Kidney epithelial cell (primary cell): Measurements from ENCODE around the gene SLC22A1. TPM values are rescaled to one million over a fixed set of nuclear protein-coding genes. Genes with fewer than 3 reads are reported as not detected.

ENCODE experiments used
- DNase-seq: peaks from one replicate; pipeline ENCODE4 v3.0.0-alpha.2; 2010; ENCODE audit warnings: low read depth
- H3K27me3 ChIP-seq: 2 replicates; pipeline ENCODE4 v1.6.0; 2011; ENCODE audit warnings: low read length; ENCODE audit not compliant: control insufficient read depth, insufficient read depth
- H3K36me3 ChIP-seq: 2 replicates; pipeline ENCODE4 v1.5.1; 2011; ENCODE audit warnings: low read length; ENCODE audit not compliant: control insufficient read depth, insufficient read depth
- H3K4me3 ChIP-seq: 2 replicates; pipeline ENCODE4 v1.5.1; 2011; ENCODE audit warnings: low read depth, mild to moderate bottlenecking, control low read depth, low read length
- total RNA-seq: library from RNA; depleted of rRNA; stranded (reverse); fragments of >200 nt; gene quantifications from 2 replicates; pipeline ENCODE4 v1.2.3, GENCODE V29; 2015
- TF ChIP-seq, protein P1 (sequence below): IDR thresholded peaks from 2 replicates; pipeline ENCODE4 v1.5.1; 2011; ENCODE audit warnings: mild to moderate bottlenecking, moderate library complexity, low read length, control low read depth, inconsistent platforms; ENCODE audit not compliant: insufficient read depth, poor library complexity, severe bottlenecking

The SLC22A1 gene
- total RNA-seq, 1 donor from 2014 or later = 1.3 TPM

DNA sequence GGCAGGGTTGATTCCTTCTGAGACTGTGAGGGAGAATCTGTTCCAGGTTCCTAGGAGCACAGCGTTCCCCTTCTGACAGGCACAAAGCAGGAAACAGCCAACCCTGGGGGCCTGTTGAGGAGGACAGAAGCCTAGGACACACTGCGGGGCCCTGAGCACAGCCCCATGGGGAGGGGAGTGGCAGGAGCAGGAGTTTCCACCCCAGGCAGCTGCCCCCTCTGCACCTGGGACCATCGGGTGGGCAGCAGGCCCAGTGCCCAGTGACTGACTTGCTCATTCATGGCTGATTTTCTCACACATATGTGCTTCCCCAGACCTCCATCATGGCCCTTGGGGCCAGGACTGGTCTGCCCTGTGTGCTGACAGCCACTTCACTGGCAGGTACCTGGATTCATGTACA lies 6.2 kb upstream of the SLC22A1 start:
- Histone ChIP-seq H3K4me3 (no peak overlapping the region), H3K27me3 (no peaks in the 10 kb centered on the region), H3K36me3 (no peaks in the 10 kb centered on the region)
- TF ChIP-seq, protein P1, sequence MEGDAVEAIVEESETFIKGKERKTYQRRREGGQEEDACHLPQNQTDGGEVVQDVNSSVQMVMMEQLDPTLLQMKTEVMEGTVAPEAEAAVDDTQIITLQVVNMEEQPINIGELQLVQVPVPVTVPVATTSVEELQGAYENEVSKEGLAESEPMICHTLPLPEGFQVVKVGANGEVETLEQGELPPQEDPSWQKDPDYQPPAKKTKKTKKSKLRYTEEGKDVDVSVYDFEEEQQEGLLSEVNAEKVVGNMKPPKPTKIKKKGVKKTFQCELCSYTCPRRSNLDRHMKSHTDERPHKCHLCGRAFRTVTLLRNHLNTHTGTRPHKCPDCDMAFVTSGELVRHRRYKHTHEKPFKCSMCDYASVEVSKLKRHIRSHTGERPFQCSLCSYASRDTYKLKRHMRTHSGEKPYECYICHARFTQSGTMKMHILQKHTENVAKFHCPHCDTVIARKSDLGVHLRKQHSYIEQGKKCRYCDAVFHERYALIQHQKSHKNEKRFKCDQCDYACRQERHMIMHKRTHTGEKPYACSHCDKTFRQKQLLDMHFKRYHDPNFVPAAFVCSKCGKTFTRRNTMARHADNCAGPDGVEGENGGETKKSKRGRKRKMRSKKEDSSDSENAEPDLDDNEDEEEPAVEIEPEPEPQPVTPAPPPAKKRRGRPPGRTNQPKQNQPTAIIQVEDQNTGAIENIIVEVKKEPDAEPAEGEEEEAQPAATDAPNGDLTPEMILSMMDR = no peak
- no peak for DNase-seq

DNA sequence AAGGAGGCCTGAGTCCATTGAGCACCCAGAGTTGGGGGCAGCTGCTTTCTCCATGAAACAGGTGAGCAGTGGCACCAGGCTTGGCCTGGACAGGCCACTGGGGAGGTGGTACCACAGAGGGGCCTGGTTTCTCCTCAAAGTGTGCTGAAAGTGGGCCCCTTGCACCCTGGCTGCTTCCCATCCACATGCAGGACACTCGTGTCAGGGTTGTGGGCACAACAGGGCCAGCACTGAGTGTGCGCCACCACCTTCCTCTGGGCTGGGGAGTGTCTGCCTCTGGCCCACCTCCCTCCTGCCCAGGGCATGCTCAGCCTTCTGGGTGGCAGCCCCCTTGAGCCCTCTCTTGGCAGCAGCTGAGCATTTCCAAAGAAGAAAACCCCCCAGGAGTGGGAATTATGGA lies 5.2 kb upstream of the SLC22A1 start:
- H3K4me3 ChIP-seq = no peak overlapping the region
- TF ChIP-seq, protein P1 = no peak
- no peaks in the 10 kb centered on the region for H3K36me3 ChIP-seq
- DNase-seq = no peak
- no peaks in the 10 kb centered on the region for H3K27me3 ChIP-seq

DNA sequence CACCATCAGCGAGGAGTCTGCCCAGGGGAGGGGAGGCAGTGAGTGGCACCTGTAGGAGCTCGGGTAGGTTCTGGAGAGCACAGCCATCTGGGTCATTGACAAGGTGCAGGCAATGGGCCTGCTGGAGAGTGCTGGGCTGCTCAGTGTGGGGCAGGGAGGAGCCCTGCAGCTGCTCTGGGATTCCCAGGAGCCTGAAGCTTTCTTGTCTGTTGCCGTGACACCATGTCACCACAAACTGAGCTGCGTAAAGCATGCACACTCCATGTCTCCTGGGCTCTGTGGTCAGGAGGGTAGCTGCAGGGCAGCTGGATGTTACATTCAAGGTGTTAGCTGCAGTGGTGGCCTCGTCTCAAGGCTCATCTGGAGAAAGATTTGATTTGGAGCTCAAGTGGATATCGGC lies 4.5 kb upstream of the SLC22A1 start:
- Histone ChIP-seq H3K27me3 (no peaks in the 10 kb centered on the region), H3K4me3 (no peak overlapping the region), H3K36me3 (no peaks in the 10 kb centered on the region)
- DNase-seq = no peak
- TF ChIP-seq, protein P1 = no peak

DNA sequence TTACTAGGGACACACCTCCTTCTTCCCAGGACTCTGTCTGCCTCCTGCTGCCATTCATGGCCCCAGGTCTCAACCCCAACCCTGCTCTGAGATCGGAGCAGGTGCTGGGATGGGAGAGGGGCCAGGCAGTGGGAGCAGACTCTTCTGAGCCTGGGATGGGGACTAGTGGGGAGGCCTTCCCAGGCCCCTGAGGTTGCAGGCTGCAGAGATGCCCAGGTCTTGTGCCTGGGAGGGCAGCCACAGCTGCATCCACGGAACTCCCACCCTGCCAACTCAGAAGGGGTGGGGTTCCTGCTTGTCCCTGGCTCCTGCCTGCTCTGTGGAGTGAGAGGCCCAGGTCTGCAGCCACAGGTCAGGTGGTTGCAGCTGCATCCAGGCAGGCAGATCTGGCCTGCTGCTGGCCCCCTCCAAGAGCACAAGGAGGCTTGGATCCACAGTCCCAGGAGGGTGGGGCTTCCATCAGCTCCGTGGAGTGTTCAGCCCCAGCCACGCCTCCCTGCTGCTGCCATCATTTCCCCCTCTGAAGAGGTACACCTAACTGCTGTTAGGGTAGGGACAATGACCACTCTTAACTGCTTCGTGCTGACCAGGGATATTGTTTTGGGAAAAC lies 2.9 kb upstream of the SLC22A1 start:
- DNase-seq = no peak
- H3K27me3 ChIP-seq = no peaks in the 10 kb centered on the region
- H3K36me3 ChIP-seq = no peaks in the 10 kb centered on the region
- TF ChIP-seq, protein P1 = no peak
- H3K4me3 ChIP-seq = no peak overlapping the region

DNA sequence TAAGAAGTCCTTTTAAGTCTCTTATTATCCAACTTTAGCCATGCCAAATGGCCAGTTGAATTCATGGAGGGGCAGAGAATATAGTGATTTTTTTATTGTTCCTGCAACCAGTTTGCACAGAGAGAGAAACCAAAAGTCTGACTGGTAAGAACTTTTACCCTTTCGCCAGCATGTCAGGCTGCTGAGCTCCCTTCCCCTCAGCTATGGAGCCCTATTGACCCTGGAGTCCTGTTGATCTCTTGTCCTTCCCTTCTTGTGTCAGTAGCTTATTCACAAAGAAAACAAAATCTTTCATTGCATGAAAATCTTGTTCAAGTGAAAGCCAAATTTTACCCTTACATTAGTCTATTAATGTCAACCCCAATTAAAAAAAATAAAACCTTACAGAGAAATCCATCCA lies 1.5 kb upstream of the SLC22A1 start:
- DNase-seq = no peak
- TF ChIP-seq, protein P1 = no peak
- Histone ChIP-seq H3K36me3 (no peaks in the 10 kb centered on the region), H3K4me3 (no peak overlapping the region), H3K27me3 (no peaks in the 10 kb centered on the region)

DNA sequence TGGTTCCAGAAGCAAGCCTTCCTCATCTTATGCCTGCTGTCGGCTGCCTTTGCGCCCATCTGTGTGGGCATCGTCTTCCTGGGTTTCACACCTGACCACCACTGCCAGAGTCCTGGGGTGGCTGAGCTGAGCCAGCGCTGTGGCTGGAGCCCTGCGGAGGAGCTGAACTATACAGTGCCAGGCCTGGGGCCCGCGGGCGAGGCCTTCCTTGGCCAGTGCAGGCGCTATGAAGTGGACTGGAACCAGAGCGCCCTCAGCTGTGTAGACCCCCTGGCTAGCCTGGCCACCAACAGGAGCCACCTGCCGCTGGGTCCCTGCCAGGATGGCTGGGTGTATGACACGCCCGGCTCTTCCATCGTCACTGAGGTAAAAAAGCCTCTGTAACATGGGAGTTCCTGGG lies 366 bp downstream of the SLC22A1 start:
- DNase-seq = no peak
- Histone ChIP-seq H3K36me3 (no peaks in the 10 kb centered on the region), H3K27me3 (no peaks in the 10 kb centered on the region), H3K4me3 (no peak overlapping the region)
- TF ChIP-seq, protein P1 = no peak
